Endometrial microvascular endothelial cells (primary cell): ENCODE results near the gene CHID1. TPM values are rescaled to one million over a fixed set of nuclear protein-coding genes. Genes with fewer than 3 reads are reported as not detected.

Source experiments
- in situ Hi-C: cut with HindIII; loops from 2 replicates; pipeline ENCODE4 v1.10.0; 2017; ENCODE audit warnings: low sequenced_read_pairs, low pct_unique_long_range_greater_than_20kb; ENCODE audit errors: inconsistent ontology term
- total RNA-seq: library from RNA; depleted of rRNA; stranded (reverse); fragments of >200 nt; gene quantifications from one replicate; pipeline ENCODE4 v1.2.3, GENCODE V29; 2015; ENCODE audit errors: inconsistent ontology term

The CHID1 gene
- total RNA-seq, 1 donor from 2014 or later = 156 TPM

GRCh38 chr11:844693-845644, 65.6 kb downstream of the CHID1 start:
- in situ Hi-C loops = no loop called here

GRCh38 chr11:843818-844692, 66.6 kb downstream of the CHID1 start:
- in situ Hi-C loops = no loop called here

GRCh38 chr11:843086-843734, 67.4 kb downstream of the CHID1 start:
- in situ Hi-C loops = no loop called here

- in situ Hi-C loops = no loop called here
These were observed 68.1 kb downstream of the CHID1 start, which contains the start of the genes POLR2L and TSPAN4 for GRCh38 chr11:842370-843002. TSS of gene POLR2L (minus strand) at chr11:842529. CDS start at chr11:842508, 21 bp downstream. TSS of gene TSPAN4 (plus strand) at chr11:842852. CDS start at chr11:850305, 7,453 bp downstream.

GRCh38 chr11:841981-842369, 68.6 kb downstream of the CHID1 start:
- in situ Hi-C loops = no loop called here

- in situ Hi-C loops = no loop called here
These were observed 70.6 kb downstream of the CHID1 start for GRCh38 chr11:839875-840617.

GRCh38 chr11:839280-839623, 71.4 kb downstream of the CHID1 start:
- in situ Hi-C loops = no loop called here

GRCh38 chr11:838441-839279, 72.0 kb downstream of the CHID1 start:
- in situ Hi-C loops = no loop called here

- in situ Hi-C loops = no loop called here
These were observed 72.7 kb downstream of the CHID1 start for GRCh38 chr11:837990-838307.

GRCh38 chr11:837189-837989, 73.2 kb downstream of the CHID1 start:
- in situ Hi-C loops = no loop called here

GRCh38 chr11:836700-837099, 73.9 kb downstream of the CHID1 start:
- in situ Hi-C loops = no loop called here

GRCh38 chr11:836274-836673, 74.3 kb downstream of the CHID1 start:
- in situ Hi-C loops = no loop called here

GRCh38 chr11:834371-835316, 76.0 kb downstream of the CHID1 start:
- in situ Hi-C loops = no loop called here

GRCh38 chr11:833849-834311, 76.7 kb downstream of the CHID1 start:
- in situ Hi-C loops = no loop called here

- in situ Hi-C loops = no loop called here
These were observed 77.4 kb downstream of the CHID1 start for GRCh38 chr11:833114-833791.
